OCI-M2 (cell line): ENCODE results near the gene CTNND2.
"Not testable (repeated sequence)": the region's sequence is repeated elsewhere in the genome, so short reads cannot be mapped to it uniquely, and the experiment has no call there.

Source experiments
- DNase-seq: peaks from one replicate; lab custom pipeline; 2025; ENCODE audit not compliant: unreplicated experiment; lab: John Stamatoyannopoulos, UW

CTNND2 gene

DNA sequence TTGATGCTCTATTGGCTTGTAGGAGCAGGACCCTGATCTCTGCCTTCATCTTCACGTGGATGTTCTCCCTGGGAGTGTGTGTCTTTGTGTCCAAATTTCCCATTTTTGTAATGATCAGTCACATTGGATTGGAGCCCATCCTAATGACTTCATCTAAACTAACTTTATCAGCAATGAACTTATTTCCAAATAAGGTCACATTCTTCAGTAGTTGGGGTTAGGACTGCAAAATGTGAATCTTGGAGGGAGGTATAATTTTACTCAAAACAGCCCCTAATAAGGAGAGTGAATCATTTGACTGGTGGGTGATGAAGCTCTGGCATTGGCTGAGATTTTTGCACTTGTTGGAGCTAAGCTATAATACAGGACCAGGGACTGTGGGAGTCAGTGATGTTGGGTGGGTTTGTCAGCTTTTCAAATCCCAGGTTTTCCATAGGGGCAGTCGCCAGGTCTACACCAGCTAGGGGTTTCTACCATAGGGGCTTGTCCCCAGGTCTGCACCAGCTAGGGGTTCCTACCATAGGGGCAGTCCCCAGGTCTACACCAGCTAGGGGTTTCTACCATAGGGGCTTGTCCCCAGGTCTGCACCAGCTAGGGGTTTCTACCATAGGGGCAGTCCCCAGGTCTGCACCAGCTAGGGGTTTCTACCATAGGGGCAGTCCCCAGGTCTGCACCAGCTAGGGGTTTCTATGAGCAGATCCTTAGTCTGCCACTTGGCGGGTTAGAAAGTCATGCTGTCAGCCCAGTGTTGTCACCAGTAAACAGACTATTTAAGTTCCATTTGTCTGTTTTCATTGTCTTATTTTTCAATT is 760.6 kb downstream of the CTNND2 start:
- no peak for DNase-seq

DNA sequence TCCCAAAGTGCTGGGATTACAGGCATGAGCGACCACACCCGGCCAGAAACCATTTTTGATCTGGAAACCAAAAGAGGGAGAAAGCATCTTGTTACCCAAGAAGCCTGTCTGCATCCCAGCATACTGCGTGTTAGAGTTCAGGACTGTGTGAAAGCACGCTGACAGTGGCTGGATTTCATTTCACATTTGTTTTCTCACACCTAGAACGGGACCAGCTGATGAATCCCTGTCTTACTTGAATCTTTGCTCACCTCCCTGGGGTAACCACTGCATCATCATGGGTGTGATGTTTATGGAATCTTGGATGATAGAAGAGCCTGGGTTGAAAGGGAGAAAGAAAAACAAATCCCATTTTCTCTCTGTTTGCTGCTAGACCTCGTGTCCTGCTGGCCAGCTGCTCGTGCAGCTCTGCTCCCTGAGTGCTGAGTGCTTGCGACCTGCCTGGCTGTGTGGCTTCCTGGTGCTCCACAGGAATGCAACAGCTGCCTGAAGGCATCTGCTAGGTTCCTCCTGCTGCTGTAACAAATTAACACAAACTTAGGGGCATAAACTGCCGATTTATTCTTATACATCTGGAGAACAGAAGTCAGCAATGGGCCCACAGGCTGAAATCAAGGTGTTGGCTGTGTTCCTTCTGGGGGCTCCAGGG is 764.9 kb downstream of the CTNND2 start:
- no peak for DNase-seq

- no peak for DNase-seq
These were observed 774.1 kb downstream of the CTNND2 start for GRCh38 chr5:11130131-11130530.

- no peak for DNase-seq
These were observed 776.2 kb downstream of the CTNND2 start for GRCh38 chr5:11128021-11128420.

DNA sequence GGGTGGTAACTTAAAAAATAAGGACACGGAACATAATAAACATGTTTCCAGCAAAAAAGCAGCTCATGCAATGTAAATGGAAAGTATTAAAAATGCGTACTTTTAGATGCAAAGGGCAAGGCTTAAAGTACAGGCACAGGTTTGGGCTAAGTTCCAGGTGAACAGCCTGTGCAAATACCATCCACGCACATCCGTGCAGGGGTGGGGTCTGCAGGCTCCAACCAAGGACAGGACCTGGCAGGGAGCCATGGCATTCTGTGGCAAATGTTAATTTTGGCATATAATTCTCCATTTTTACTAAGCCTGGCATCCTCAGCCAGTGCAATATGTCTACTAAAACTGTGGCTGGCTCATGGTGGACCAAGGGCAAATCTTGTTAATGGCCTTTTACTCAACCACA is 777.4 kb downstream of the CTNND2 start:
- DNase-seq = no peak

GRCh38 chr5:11121885-11122284 is 782.4 kb downstream of the CTNND2 start:
- no peak for DNase-seq

DNA sequence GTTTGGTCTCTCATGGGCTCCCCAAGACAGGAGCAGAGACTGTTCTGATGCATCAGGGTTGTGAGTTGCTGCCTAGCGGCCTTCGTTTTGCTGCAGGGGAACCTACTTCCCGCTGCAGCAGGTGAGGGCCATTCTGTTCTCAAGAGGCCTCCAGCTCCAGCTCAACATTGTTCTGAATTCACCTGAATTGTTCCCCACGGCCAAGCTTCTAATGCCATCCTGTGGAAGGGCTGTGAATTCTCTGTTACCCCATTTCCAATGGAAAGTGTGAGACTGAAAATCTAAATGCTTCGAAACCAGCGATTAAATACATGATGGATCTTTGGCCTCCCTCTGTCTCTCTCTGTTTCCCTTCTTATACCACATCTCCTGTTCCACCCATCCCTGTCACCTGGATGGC is 794.1 kb downstream of the CTNND2 start:
- no peak for DNase-seq

DNA sequence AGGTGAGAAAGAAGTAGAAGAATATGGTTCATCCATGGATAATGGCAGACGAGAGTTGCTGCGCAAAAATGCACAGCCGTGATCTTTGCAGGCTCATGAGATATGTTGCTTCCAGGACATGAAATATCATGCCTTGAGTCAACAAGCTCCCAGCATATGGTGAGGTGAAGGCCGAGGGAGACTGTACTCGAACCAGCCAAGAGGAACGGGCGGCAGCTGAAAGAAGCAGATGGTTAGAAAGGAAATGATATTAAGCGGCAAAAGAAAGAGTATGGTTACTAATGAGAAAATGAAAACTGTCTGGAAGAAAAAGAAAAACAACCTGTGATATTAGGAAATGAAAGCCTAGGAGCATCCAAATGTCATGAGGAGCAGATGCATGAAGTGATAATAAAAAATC is 798.5 kb downstream of the CTNND2 start:
- DNase-seq = no peak

GRCh38 chr5:11104651-11105112 is 799.6 kb downstream of the CTNND2 start:
- DNase-seq = no peak

- no peak for DNase-seq
These were observed 800.0 kb downstream of the CTNND2 start for GRCh38 chr5:11104210-11104609.

DNA sequence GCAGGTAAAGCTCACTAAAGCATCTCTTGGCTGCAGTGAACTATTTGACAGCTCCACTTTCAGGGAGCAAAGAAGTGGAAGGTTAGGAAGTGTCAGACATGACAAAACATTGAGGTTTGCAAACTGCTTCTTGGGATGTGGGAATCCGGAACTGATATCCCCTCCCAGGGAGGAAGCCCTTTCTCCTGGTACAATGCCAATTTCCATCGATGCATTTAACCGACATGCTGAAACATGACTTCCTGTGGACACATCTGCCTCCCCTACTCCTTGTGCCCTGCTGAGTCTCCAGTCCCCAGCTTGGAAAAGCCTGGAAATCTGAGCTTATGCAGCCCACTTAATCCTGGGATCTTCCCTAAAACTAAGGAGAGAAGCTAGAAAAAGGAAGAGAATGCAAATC is 820.1 kb downstream of the CTNND2 start:
- DNase-seq = no peak

DNA sequence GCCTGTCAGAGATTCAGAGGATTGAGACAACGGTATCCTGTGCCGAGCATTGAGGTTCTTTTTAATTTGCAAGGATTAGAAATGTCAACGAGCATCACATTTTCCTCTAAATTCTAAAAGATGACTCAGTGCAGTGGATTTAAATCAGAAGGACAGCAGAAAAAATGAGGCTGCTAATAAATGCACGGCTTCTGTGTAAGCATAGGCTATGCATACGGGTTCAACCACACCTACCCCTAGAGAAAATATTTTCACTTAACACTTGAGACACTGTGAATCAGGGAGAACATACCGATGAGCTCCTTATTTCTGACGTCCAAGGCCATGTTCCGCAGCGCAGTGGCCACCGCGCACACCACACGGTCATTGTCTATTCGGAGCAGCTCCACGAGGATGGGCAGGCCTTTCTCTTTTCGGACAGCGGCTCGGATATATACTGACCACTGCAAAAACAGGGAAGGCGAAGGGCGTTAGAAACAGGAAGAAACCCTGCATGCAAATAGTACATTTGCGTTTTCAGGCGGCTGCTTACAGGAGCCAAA is 821.8 kb downstream of the CTNND2 start:
- no peak for DNase-seq

DNA sequence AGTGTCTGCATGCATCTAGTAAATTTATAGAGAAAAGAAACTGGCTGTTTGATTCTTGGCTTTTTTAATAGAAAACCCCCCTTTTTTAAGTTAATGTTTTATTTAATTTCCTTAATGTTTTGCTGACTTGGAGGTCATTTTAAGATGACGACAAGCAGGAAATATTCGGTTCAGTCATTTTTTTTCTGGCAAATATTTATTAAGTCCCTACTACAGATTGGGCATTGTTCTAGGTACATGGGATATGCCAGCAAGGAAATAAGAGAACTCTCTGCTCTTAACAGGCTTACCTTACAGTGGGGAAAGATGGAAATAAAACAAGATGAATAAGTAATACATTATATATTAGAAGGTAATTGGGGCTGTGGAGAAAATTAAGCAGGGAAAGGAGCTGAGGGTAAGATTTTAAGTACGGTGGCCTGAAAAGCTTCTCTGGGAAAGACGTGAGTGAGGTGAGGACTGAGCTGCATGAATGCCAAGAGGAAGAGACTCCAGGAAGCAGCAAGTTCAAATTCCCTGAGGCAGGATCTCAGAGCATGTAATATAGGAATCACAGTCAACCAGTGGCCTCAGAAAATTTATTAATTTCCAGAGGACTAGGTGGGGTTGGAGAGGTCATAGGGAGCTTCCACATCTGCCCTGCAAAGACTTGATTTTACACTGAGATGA is 827.2 kb downstream of the CTNND2 start:
- no peak for DNase-seq

- DNase-seq = no peak
These were observed 829.0 kb downstream of the CTNND2 start for GRCh38 chr5:11075035-11075805.

DNA sequence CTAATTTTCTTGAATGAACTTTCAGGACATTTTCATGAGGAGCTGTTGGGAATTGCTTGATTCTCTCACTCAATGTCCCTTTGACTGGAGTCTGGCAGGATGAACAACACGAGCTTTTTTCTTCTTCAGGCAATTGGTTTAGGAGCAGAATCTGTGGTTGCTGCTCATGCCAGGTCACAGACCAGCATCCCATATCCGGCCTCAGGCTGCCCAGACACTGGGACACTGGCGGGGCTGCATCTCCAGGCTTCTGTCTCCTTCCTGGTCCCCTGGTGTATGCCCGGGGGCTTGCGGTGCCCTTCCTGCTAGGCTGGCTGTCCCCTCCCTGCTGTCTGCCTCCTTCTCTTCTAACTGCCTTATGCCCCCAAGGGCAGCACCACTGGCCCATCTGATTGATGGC is 831.7 kb downstream of the CTNND2 start:
- DNase-seq = no peak

DNA sequence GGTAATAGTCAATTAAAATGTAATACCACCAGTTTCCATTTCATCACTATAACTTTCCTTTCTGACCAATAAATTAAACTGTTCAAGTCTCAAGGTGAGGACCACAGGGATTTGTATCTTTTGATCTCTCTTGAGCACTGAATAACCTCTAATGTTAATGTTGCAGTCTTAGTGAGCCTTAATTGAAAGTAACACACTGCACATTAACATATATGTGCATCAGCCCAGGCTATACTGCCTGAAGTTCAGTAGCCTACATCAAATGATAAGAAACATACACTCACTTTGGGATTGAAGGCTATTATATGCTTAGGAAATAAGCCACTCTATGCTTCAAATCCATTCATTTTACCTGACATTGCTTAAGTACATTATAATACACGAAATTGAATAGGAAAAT is 832.2 kb downstream of the CTNND2 start:
- DNase-seq = no peak

DNA sequence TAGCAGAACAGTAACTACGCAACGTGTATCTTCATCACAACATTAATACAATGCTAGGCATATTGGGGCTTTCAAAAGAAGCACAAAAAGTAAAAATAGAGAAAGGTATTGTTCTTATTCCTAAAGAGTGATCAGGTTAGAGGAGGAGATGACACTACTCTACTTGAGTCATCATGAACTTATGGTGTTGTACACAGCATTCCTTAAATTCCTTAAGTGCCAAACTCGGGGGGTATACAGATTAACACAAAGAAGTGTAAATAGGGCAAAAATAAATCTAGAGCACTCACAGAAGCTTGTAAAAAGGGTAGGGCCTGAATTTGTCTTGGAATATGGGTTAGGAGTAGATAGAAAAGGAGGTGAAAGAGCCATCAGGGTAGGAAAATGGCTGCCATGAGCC is 835.2 kb downstream of the CTNND2 start:
- DNase-seq = no peak

- DNase-seq = not testable (repeated sequence)
These were observed 838.5 kb downstream of the CTNND2 start for GRCh38 chr5:11065723-11066122.

- DNase-seq = no peak
These were observed 839.3 kb downstream of the CTNND2 start for GRCh38 chr5:11064763-11065450.

- no peak for DNase-seq
These were observed 841.8 kb downstream of the CTNND2 start for GRCh38 chr5:11062397-11062796.
